ENCODE measurements around the gene FCHO2.

FCHO2 gene

DNA sequence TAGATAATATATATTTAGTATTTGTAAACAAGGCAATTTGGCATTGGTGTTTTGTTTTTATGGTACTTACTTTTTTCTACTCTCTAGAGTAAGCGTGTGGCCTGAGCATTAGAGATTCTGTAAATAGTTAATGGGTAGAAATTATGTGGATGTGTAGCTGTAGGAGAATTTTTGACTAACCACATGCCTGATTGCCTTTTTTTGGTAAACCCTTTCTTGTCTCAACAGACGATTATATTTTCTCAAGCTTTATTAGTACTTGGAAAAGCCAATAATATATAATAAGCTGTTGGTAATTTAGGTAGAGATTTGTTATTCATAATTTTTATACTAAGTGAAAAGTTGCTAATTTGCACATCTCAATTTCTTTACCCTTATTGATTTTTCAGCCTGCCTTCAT, 76.8 kb downstream of the FCHO2 start:
- Histone ChIP-seq H3K4me3 (ENCODE audit: low read depth in 1 of 2, low read length in 2 of 2) (no peak overlapping the region), H3K9ac (ENCODE audit: low read length) (no peak overlapping the region), H3K27me3 (ENCODE audit: control insufficient read depth in 1 of 2, insufficient read depth in 2 of 2, low read length in 2 of 2) (no peaks in the 10 kb centered on the region), H3K9me3 (ENCODE audit: low read length) (no peaks in the 10 kb centered on the region), H3K4me1 (ENCODE audit: insufficient read depth, low read length) (no peaks in the 10 kb centered on the region), H3K36me3 (ENCODE audit: insufficient read depth, low read length) (no peaks in the 10 kb centered on the region), H3K27ac (ENCODE audit: low read depth, low read length) (no peak overlapping the region)

- H3K9ac ChIP-seq (ENCODE audit: low read length): no peak overlapping the region
- no peaks in the 10 kb centered on the region for H3K9me3 ChIP-seq (ENCODE audit: low read length)
- no peaks in the 10 kb centered on the region for H3K36me3 ChIP-seq (ENCODE audit: insufficient read depth, low read length)
- H3K27ac ChIP-seq (ENCODE audit: low read depth, low read length): no peak overlapping the region
- H3K4me3 ChIP-seq (ENCODE audit: low read depth in 1 of 2, low read length in 2 of 2): no peak overlapping the region
- no peaks in the 10 kb centered on the region for H3K27me3 ChIP-seq (ENCODE audit: control insufficient read depth in 1 of 2, insufficient read depth in 2 of 2, low read length in 2 of 2)
- no peaks in the 10 kb centered on the region for H3K4me1 ChIP-seq (ENCODE audit: insufficient read depth, low read length)
Observed at GRCh38 chr5:73037545-73037944, 81.7 kb downstream of the FCHO2 start.

DNA sequence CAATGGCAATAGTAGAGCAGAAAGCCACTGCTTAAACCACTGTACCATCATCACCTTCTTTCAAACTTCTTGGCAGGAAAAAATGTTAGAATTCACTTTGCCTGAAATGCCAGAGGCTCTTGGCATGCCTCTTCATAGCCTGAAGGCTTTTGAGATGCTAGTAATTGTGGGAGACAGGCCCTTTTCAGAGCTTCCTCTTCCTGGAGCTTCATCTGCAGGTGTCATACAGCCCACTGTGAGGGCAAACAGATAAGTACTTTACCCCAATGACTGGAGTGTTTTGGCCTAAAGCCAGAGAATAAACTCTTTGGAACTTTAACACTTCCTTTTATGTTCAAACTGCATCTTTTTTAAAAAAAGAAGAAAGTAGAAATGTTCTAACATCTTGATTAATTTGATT, 83.2 kb downstream of the FCHO2 start:
- H3K27ac ChIP-seq (ENCODE audit: low read depth, low read length): no peak overlapping the region
- no peaks in the 10 kb centered on the region for H3K4me1 ChIP-seq (ENCODE audit: insufficient read depth, low read length)
- no peak overlapping the region for H3K9ac ChIP-seq (ENCODE audit: low read length)
- no peaks in the 10 kb centered on the region for H3K27me3 ChIP-seq (ENCODE audit: control insufficient read depth in 1 of 2, insufficient read depth in 2 of 2, low read length in 2 of 2)
- H3K36me3 ChIP-seq (ENCODE audit: insufficient read depth, low read length): no peaks in the 10 kb centered on the region
- no peak overlapping the region for H3K4me3 ChIP-seq (ENCODE audit: low read depth in 1 of 2, low read length in 2 of 2)
- H3K9me3 ChIP-seq (ENCODE audit: low read length): no peaks in the 10 kb centered on the region

GRCh38 chr5:73042993-73043392, 87.2 kb downstream of the FCHO2 start:
- Histone ChIP-seq H3K9me3 (ENCODE audit: low read length) (no peaks in the 10 kb centered on the region), H3K27ac (ENCODE audit: low read depth, low read length) (no peak overlapping the region), H3K4me3 (ENCODE audit: low read depth in 1 of 2, low read length in 2 of 2) (no peak overlapping the region), H3K4me1 (ENCODE audit: insufficient read depth, low read length) (no peaks in the 10 kb centered on the region), H3K27me3 (ENCODE audit: control insufficient read depth in 1 of 2, insufficient read depth in 2 of 2, low read length in 2 of 2) (no peaks in the 10 kb centered on the region), H3K36me3 (ENCODE audit: insufficient read depth, low read length) (no peaks in the 10 kb centered on the region), H3K9ac (ENCODE audit: low read length) (no peak overlapping the region)

- H3K4me3 ChIP-seq (ENCODE audit: low read depth in 1 of 2, low read length in 2 of 2): no peak overlapping the region
- H3K9ac ChIP-seq (ENCODE audit: low read length): no peak overlapping the region
- H3K27ac ChIP-seq (ENCODE audit: low read depth, low read length): no peak overlapping the region
- H3K4me1 ChIP-seq (ENCODE audit: insufficient read depth, low read length): no peaks in the 10 kb centered on the region
- no peaks in the 10 kb centered on the region for H3K27me3 ChIP-seq (ENCODE audit: control insufficient read depth in 1 of 2, insufficient read depth in 2 of 2, low read length in 2 of 2)
- H3K9me3 ChIP-seq (ENCODE audit: low read length): no peaks in the 10 kb centered on the region
- H3K36me3 ChIP-seq (ENCODE audit: insufficient read depth, low read length): no peaks in the 10 kb centered on the region
Observed at GRCh38 chr5:73044546-73044945, 88.7 kb downstream of the FCHO2 start.

DNA sequence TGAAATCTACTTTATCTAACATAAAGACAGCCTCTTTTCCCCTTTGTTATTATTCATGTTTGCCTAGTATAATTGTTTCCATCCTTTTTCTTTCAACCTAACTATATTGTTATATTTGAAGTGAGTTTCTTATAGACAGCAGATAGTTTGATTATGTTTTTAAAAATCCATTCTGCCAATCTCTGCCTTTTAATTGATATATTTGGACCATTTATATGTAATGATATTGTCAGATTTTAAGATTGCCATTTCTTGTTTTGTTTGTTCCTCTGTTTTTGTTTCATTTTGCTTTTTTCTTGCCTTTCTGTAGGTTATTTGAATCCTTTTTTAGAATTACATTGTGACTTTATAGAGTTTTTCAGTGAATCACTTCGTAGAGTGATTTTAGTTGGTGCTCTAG, 89.8 kb downstream of the FCHO2 start:
- H3K36me3 ChIP-seq (ENCODE audit: insufficient read depth, low read length): no peaks in the 10 kb centered on the region
- H3K4me1 ChIP-seq (ENCODE audit: insufficient read depth, low read length): no peaks in the 10 kb centered on the region

DNA sequence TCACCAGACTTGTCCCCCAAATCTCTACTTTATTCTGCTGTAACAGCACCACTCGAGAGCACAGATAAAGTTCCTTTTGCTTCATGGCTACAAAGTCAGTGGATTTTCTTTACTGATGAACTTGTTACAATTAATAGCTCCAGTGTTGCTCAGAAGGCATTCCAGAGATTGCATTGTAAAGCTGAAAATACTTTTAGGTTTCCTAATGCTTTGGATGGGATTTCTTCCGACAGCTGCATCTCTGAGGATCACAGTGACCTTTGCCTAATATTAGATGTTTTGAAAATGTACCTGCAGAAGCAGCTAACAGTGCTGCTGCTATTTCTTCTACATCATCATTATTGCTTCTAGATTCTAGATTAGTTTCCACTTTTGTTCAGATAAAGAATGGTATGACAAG, 105.8 kb downstream of the FCHO2 start:
- Histone ChIP-seq H3K4me3 (ENCODE audit: low read depth in 1 of 2, low read length in 2 of 2) (no peak overlapping the region), H3K27ac (ENCODE audit: low read depth, low read length) (no peak overlapping the region), H3K9ac (ENCODE audit: low read length) (no peak overlapping the region), H3K9me3 (ENCODE audit: low read length) (no peaks in the 10 kb centered on the region), H3K36me3 (ENCODE audit: insufficient read depth, low read length) (peaks cover 11% of the 10 kb centered on the region), H3K4me1 (ENCODE audit: insufficient read depth, low read length) (no peaks in the 10 kb centered on the region), H3K27me3 (ENCODE audit: control insufficient read depth in 1 of 2, insufficient read depth in 2 of 2, low read length in 2 of 2) (no peaks in the 10 kb centered on the region)

More for the DNA sequence above, 89.8 kb downstream of the FCHO2 start:
- no peak overlapping the region for H3K9ac ChIP-seq (ENCODE audit: low read length)
- H3K27ac ChIP-seq (ENCODE audit: low read depth, low read length): no peak overlapping the region
- H3K4me3 ChIP-seq (ENCODE audit: low read depth in 1 of 2, low read length in 2 of 2): no peak overlapping the region
- H3K9me3 ChIP-seq (ENCODE audit: low read length): no peaks in the 10 kb centered on the region
- no peaks in the 10 kb centered on the region for H3K27me3 ChIP-seq (ENCODE audit: control insufficient read depth in 1 of 2, insufficient read depth in 2 of 2, low read length in 2 of 2)

DNA sequence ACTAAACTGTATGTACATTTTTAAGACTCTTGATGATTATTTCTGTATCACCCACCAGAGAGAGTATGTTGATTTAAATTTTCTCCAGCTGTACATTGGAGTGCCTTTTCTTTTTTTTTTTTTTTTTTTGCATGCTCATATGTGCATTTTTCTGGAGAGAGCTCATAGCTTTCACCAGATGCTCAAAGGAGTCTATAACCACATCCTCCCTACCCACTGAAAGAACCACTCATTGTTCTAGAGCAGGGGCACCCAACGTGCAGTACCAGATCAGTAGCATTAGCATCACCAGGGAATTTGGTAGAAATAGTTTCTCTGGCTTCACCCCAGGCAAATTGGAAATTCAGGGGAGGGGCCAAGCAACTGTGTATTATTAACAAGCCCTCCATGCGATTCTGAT, 110.6 kb downstream of the FCHO2 start:
- Histone ChIP-seq H3K4me1 (ENCODE audit: insufficient read depth, low read length) (no peaks in the 10 kb centered on the region), H3K9ac (ENCODE audit: low read length) (no peak overlapping the region), H3K27me3 (ENCODE audit: control insufficient read depth in 1 of 2, insufficient read depth in 2 of 2, low read length in 2 of 2) (no peaks in the 10 kb centered on the region), H3K4me3 (ENCODE audit: low read depth in 1 of 2, low read length in 2 of 2) (no peak overlapping the region), H3K27ac (ENCODE audit: low read depth, low read length) (no peak overlapping the region), H3K9me3 (ENCODE audit: low read length) (no peaks in the 10 kb centered on the region), H3K36me3 (ENCODE audit: insufficient read depth, low read length) (peaks cover 19% of the 10 kb centered on the region)

DNA sequence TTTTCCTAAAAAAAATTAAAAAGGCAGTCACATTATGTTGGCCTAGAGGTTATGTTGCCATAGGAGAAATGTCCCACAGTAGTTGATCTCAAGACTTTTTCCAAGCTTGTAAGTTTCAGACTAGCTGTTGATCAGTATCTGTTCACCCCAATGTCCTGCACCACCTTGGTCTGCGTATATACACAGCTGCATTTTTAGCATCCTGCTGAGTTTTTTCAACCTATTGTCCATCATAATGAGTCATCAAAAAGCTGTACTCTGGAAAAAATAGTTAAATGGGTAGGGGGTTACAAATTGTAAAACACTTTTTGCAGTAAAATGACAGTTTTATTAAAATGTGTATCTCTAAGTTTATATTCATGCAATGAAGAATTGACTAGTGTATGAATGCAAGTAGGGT, 111.4 kb downstream of the FCHO2 start:
- Histone ChIP-seq H3K27me3 (ENCODE audit: control insufficient read depth in 1 of 2, insufficient read depth in 2 of 2, low read length in 2 of 2) (no peaks in the 10 kb centered on the region), H3K9ac (ENCODE audit: low read length) (no peak overlapping the region), H3K27ac (ENCODE audit: low read depth, low read length) (no peak overlapping the region), H3K4me3 (ENCODE audit: low read depth in 1 of 2, low read length in 2 of 2) (no peak overlapping the region), H3K9me3 (ENCODE audit: low read length) (no peaks in the 10 kb centered on the region), H3K36me3 (ENCODE audit: insufficient read depth, low read length) (peaks cover 19% of the 10 kb centered on the region), H3K4me1 (ENCODE audit: insufficient read depth, low read length) (no peaks in the 10 kb centered on the region)

DNA sequence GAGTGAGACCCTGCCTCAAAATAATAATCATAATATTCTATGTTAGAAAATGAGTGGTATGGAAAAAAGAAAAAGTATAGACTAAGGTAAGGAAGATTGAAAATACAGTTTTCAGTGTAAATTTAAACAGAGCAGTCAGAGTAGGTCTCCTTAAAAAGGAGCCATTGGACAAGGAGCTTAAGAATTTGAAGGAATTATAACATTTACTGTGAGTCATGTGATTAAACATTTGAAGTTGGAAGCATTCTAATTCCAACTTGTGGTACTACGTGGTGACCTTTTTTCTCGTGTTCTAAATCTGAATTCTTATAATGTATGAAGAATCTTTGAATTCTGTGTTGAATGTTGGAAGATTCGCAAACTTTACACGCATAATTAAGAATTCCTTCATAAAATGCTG, 125.3 kb downstream of the FCHO2 start:
- no peak overlapping the region for H3K9ac ChIP-seq (ENCODE audit: low read length)
- no peaks in the 10 kb centered on the region for H3K4me1 ChIP-seq (ENCODE audit: insufficient read depth, low read length)
- peaks cover 27% of the 10 kb centered on the region for H3K36me3 ChIP-seq (ENCODE audit: insufficient read depth, low read length)

GRCh38 chr5:73088026-73088425, 132.2 kb downstream of the FCHO2 start:
- no peaks in the 10 kb centered on the region for H3K9me3 ChIP-seq (ENCODE audit: low read length)
- no peak overlapping the region for H3K27ac ChIP-seq (ENCODE audit: low read depth, low read length)
- no peaks in the 10 kb centered on the region for H3K27me3 ChIP-seq (ENCODE audit: control insufficient read depth in 1 of 2, insufficient read depth in 2 of 2, low read length in 2 of 2)
- H3K9ac ChIP-seq (ENCODE audit: low read length): no peak overlapping the region
- no peaks in the 10 kb centered on the region for H3K4me1 ChIP-seq (ENCODE audit: insufficient read depth, low read length)
- no peak overlapping the region for H3K4me3 ChIP-seq (ENCODE audit: low read depth in 1 of 2, low read length in 2 of 2)
- H3K36me3 ChIP-seq (ENCODE audit: insufficient read depth, low read length): peaks cover 14% of the 10 kb centered on the region

More for the DNA sequence above, 125.3 kb downstream of the FCHO2 start:
- Histone ChIP-seq H3K9me3 (ENCODE audit: low read length) (no peaks in the 10 kb centered on the region), H3K27ac (ENCODE audit: low read depth, low read length) (no peak overlapping the region), H3K4me3 (ENCODE audit: low read depth in 1 of 2, low read length in 2 of 2) (no peak overlapping the region), H3K27me3 (ENCODE audit: control insufficient read depth in 1 of 2, insufficient read depth in 2 of 2, low read length in 2 of 2) (no peaks in the 10 kb centered on the region)

DNA sequence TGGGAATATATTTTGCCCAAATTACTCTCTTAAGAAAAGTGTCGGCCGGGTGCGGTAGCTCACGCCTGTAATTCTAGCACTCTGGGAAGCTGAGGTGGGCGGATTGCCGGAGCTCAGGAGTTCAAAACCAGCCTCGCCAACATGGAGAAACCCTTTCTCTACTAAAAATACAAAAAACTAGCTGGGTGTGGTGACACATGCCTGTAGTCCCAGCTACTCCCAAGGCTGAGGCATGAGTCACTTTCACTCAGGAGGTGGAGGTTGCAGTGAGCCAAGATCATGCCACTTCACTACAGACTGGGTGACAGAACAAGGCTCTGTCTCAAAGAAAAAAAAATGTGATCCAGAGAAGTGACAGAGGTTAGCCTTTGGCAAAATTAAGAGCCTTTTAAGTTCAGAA, 138.1 kb downstream of the FCHO2 start:
- H3K27ac ChIP-seq (ENCODE audit: low read depth, low read length): no peak overlapping the region
- no peak overlapping the region for H3K4me3 ChIP-seq (ENCODE audit: low read depth in 1 of 2, low read length in 2 of 2)
- peaks cover 7% of the 10 kb centered on the region for H3K9me3 ChIP-seq (ENCODE audit: low read length)
- no peak overlapping the region for H3K9ac ChIP-seq (ENCODE audit: low read length)
- H3K27me3 ChIP-seq (ENCODE audit: control insufficient read depth in 1 of 2, insufficient read depth in 2 of 2, low read length in 2 of 2): no peaks in the 10 kb centered on the region
- no peaks in the 10 kb centered on the region for H3K36me3 ChIP-seq (ENCODE audit: insufficient read depth, low read length)
- no peaks in the 10 kb centered on the region for H3K4me1 ChIP-seq (ENCODE audit: insufficient read depth, low read length)
